ENCODE data around the gene USP37.

USP37 gene

GRCh38 chr2:218402911-218403411 lies 165.2 kb downstream of the USP37 start:
- DNase-seq (ENCODE audit: low read depth in 2 of 2) = no peak

- no peak for DNase-seq (ENCODE audit: low read depth in 2 of 2)
Measured at GRCh38 chr2:218402491-218402901, 165.7 kb downstream of the USP37 start.

- no peak for DNase-seq (ENCODE audit: low read depth in 2 of 2)
Measured at GRCh38 chr2:218401890-218402289, 166.3 kb downstream of the USP37 start.

GRCh38 chr2:218400930-218401881 lies 166.9 kb downstream of the USP37 start:
- no peak for DNase-seq (ENCODE audit: low read depth in 2 of 2)

Data from stimulated activated CD8-positive, alpha-beta memory T cell treated with anti-CD3 and anti-CD28 coated beads, Interleukin-2, amount 100 ng/mL, for 48 hours (primary cell).